Activated B cell treated with CpG ODN at 0.5 μM for 24 hours (primary cell): ENCODE measurements around the gene GNS. TPM values are rescaled to one million over a fixed set of nuclear protein-coding genes. Genes with fewer than 3 reads are reported as not detected.
A peak's percentile ranks its signal among the peaks of the same experiment; 100 is the strongest.
"Not testable (repeated sequence)": the region's sequence is repeated elsewhere in the genome, so short reads cannot be mapped to it uniquely, and the experiment has no call there.

Experiments used
- ATAC-seq: fragments of 200-7000 bp; cut with Tn5 transposase; one replicate; pipeline ENCODE4 v1.10.0; 2021; ENCODE audit warnings: low read depth, mild to moderate bottlenecking, moderate library complexity
- CTCF ChIA-PET: fragments of 350-600 bp; sonication (Branson Sonifier 250); formaldehyde crosslinking; loops from one replicate; lab custom pipeline; 2021; ENCODE audit warnings: antibody characterized with exemption; lab: Charles Lee
- POLR2A ChIA-PET: fragments of 350-600 bp; sonication (Branson Sonifier 250); formaldehyde crosslinking; loops from one replicate; lab custom pipeline; 2021; ENCODE audit warnings: antibody characterized with exemption; lab: Charles Lee
- DNase-seq: peaks from one replicate; pipeline ENCODE4 v3.0.0; 2022
- H3K27ac Mint-ChIP-seq: one replicate; pipeline ENCODE4 v1.8.0; 2020; ENCODE audit warnings: mixed read lengths
- H3K27me3 Mint-ChIP-seq: one replicate; pipeline ENCODE4 v1.8.0; 2021; ENCODE audit warnings: mixed read lengths
- H3K36me3 Mint-ChIP-seq: one replicate; pipeline ENCODE4 v1.8.0; 2021; ENCODE audit warnings: low read depth, mixed read lengths
- H3K4me1 Mint-ChIP-seq: one replicate; pipeline ENCODE4 v1.8.0; 2021; ENCODE audit warnings: mixed read lengths
- H3K4me3 Mint-ChIP-seq: one replicate; pipeline ENCODE4 v1.8.0; 2020; ENCODE audit warnings: mild to moderate bottlenecking, mixed read lengths
- H3K9me3 Mint-ChIP-seq: one replicate; pipeline ENCODE4 v1.8.0; 2020; ENCODE audit warnings: mixed read lengths
- CTCF ChIP-seq: fragments of 200-600 bp; IDR thresholded peaks from one replicate; pipeline ENCODE4 v1.8.0; 2022; ENCODE audit warnings: antibody characterized with exemption, mild to moderate bottlenecking
- intact Hi-C: fragments of 100-400 bp; cut with micrococcal nuclease; formaldehyde crosslinking; loops from one replicate; pipeline ENCODE4 v1.15.1; 2024
- total RNA-seq: library from RNA; stranded (reverse); gene quantifications from 2 replicates; pipeline ENCODE4 v1.2.3, GENCODE V29; 2022

GNS gene
- 16.3 and 17.7 TPM in 2 replicates for total RNA-seq

- Mint-ChIP-seq H3K9me3 (no peaks in the 10 kb centered on the region), H3K4me3 (peak within 1 kb of the TSS; percentile 92), H3K36me3 (peaks cover 5% of the 10 kb centered on the region), H3K27me3 (no peaks in the 10 kb centered on the region), H3K4me1 (peaks cover 42% of the 10 kb centered on the region), H3K27ac (peak within 1 kb of the TSS; percentile 83)
- intact Hi-C loops: loop anchor here (1.0 to 5.0 kb wide), 7 partner anchors 22 to 1543 kb away; partner anchors contain the start of genes HELB, KICS2, RASSF3 and XPOT
- ATAC-seq: peak; percentile 93
- TF ChIP-seq CTCF: no peak
- ChIA-PET CTCF (interaction anchor here (0.9 kb wide), 1 partner anchor 37 kb away, joined by 3 read pairs; no protein-coding TSS in a partner anchor), POLR2A (interaction anchor here (0.8 to 1.3 kb wide), 2 partner anchors 22 to 134 kb away, joined by 3 to 4 read pairs; no protein-coding TSS in a partner anchor)
- peak; percentile 98 for DNase-seq
Observed at GRCh38 chr12:64759035-64759894, at the start of gene GNS. TSS of gene GNS (minus strand) at chr12:64759406. CDS start at chr12:64759276, 130 bp downstream.

GRCh38 chr12:64808110-64808509 lies 48.9 kb upstream of the GNS start:
- ChIA-PET POLR2A (no interaction called here), CTCF (no interaction called here)
- DNase-seq (no peak), ATAC-seq (no peak)
- no peak overlapping the region for H3K4me3 Mint-ChIP-seq
- H3K27ac Mint-ChIP-seq: no peak overlapping the region
- no peaks in the 10 kb centered on the region for H3K36me3 Mint-ChIP-seq
- H3K4me1 Mint-ChIP-seq: no peaks in the 10 kb centered on the region
- no peaks in the 10 kb centered on the region for H3K9me3 Mint-ChIP-seq
- intact Hi-C loops: no loop called here
- TF ChIP-seq CTCF: no peak
- H3K27me3 Mint-ChIP-seq: peaks cover 38% of the 10 kb centered on the region

GRCh38 chr12:64806593-64807460 lies 47.6 kb upstream of the GNS start:
- peaks cover 35% of the 10 kb centered on the region for H3K27me3 Mint-ChIP-seq
- H3K9me3 Mint-ChIP-seq: no peaks in the 10 kb centered on the region
- intact Hi-C loops: no loop called here
- TF ChIP-seq CTCF: no peak
- DNase-seq: no peak
- no peak for ATAC-seq
- ChIA-PET CTCF (interaction anchor here (1.7 kb wide), 1 partner anchor 11 kb away, joined by 5 read pairs; no protein-coding TSS in a partner anchor), POLR2A (interaction anchor here (0.6 kb wide), 1 partner anchor 33 kb away, joined by 11 read pairs; no protein-coding TSS in a partner anchor)
- no peaks in the 10 kb centered on the region for H3K4me1 Mint-ChIP-seq
- no peak overlapping the region for H3K27ac Mint-ChIP-seq
- H3K36me3 Mint-ChIP-seq: no peaks in the 10 kb centered on the region
- no peak overlapping the region for H3K4me3 Mint-ChIP-seq

GRCh38 chr12:64806173-64806572 lies 47.0 kb upstream of the GNS start:
- CTCF ChIA-PET: interaction anchor here (1.7 kb wide), 1 partner anchor 10 kb away, joined by 5 read pairs; no protein-coding TSS in a partner anchor
- intact Hi-C loops: no loop called here
- TF ChIP-seq CTCF: no peak
- Mint-ChIP-seq H3K27me3 (peaks cover 30% of the 10 kb centered on the region), H3K4me3 (no peak overlapping the region), H3K4me1 (no peaks in the 10 kb centered on the region), H3K9me3 (no peaks in the 10 kb centered on the region), H3K36me3 (no peaks in the 10 kb centered on the region), H3K27ac (no peak overlapping the region)
- POLR2A ChIA-PET: no interaction called here
- DNase-seq (no peak), ATAC-seq (no peak)

GRCh38 chr12:64802180-64802775 lies 43.1 kb upstream of the GNS start:
- H3K27me3 Mint-ChIP-seq: peaks cover 36% of the 10 kb centered on the region
- CTCF ChIA-PET: interaction anchor here (0.6 to 1.6 kb wide), 7 partner anchors 9 to 430 kb away, joined by 3 to 6 read pairs (median 4); no protein-coding TSS in a partner anchor
- intact Hi-C loops, H3K27ac Mint-ChIP-seq, H3K9me3 Mint-ChIP-seq, H3K4me3 Mint-ChIP-seq, POLR2A ChIA-PET, ATAC-seq, H3K36me3 Mint-ChIP-seq, H3K4me1 Mint-ChIP-seq: not testable (repeated sequence)
- DNase-seq: peak; percentile 30
